Kidney (tissue), 14 donors: ENCODE measurements around the gene EIF4B. TPM values are rescaled to one million over a fixed set of nuclear protein-coding genes. Genes with fewer than 3 reads are reported as not detected.

Experiments used
- DNase-seq, 5 donors: peaks; one replicate each; pipeline ENCODE4 v3.0.0-alpha.2; 2013 to 2020
- FAIRE-seq: peaks from 2 replicates; lab custom pipeline; 2012; peaks lifted over from hg19 to GRCh38; lab: Jason Lieb, UNC
- H3K27ac ChIP-seq, 2 donors: one replicate each; pipeline ENCODE4 v1.7.0; 2013; ENCODE audit warnings: low read depth in 2 of 2, low read length in 2 of 2, inconsistent platforms in 1 of 2
- H3K27me3 ChIP-seq: one replicate; pipeline ENCODE4 v1.7.1; 2013; ENCODE audit warnings: low read length, inconsistent platforms; ENCODE audit not compliant: control insufficient read depth, insufficient read depth
- H3K36me3 ChIP-seq, 3 donors: one replicate each; pipeline versions ENCODE4 v1.7.0 to v1.7.1; 2013; ENCODE audit warnings: low read length in 3 of 3, control low read depth in 1 of 3, inconsistent platforms in 1 of 3; ENCODE audit not compliant: insufficient read depth in 3 of 3, control insufficient read depth in 2 of 3
- H3K4me1 ChIP-seq, 3 donors: one replicate each; pipeline versions ENCODE4 v1.7.0 to v1.7.1; 2013; ENCODE audit warnings: low read length in 3 of 3, inconsistent platforms in 1 of 3, low read depth in 1 of 3; ENCODE audit not compliant: control insufficient read depth in 2 of 3, insufficient read depth in 2 of 3
- H3K4me3 ChIP-seq, 3 donors: one replicate each; pipeline versions ENCODE4 v1.7.0 to v1.8.1; 2013; ENCODE audit warnings: low read length in 3 of 3, control low read depth in 1 of 3, inconsistent platforms in 1 of 3
- H3K9ac ChIP-seq, 3 donors: one replicate each; pipeline versions ENCODE4 v1.7.0 to v1.7.1; 2013; ENCODE audit warnings: low read length in 3 of 3, control low read depth in 1 of 3, inconsistent platforms in 1 of 3
- H3K9me3 ChIP-seq, 3 donors: one replicate each; pipeline versions ENCODE4 v1.7.0 to v1.7.1; 2013; ENCODE audit warnings: low read length in 3 of 3, control low read depth in 1 of 3, inconsistent platforms in 1 of 3; ENCODE audit not compliant: control insufficient read depth in 2 of 3, insufficient read depth in 1 of 3
- intact Hi-C: fragments of 100-400 bp; cut with DNase I; formaldehyde crosslinking; loops from one replicate; pipeline ENCODE4 v1.11.1; 2022
- polyA plus RNA-seq: library from polyadenylated mRNA; stranded (reverse); fragments of 350-450 nt; fragmentation: Illumina TruSeq; extraction: RNeasy Lipid Tissue Mini Kit (QIAGEN cat#74804); gene quantifications from one replicate; pipeline ENCODE4 v1.2.3, GENCODE V29; 2014; ENCODE audit warnings: low read depth, low replicate concordance; ENCODE audit not compliant: insufficient read depth
- total RNA-seq: library from RNA; stranded (reverse); fragmentation: NEBNext Ultra II Directional; extraction: Animal tissue kit (Norgen Biotek cat#: 25700); gene quantifications from one replicate; pipeline ENCODE4 v1.2.1, GENCODE V29; 2021
- TF ChIP-seq, protein P1 (sequence below): IDR thresholded peaks from 3 replicates; pipeline ENCODE4 v1.5.1; 2012; ENCODE audit warnings: mild to moderate bottlenecking, moderate library complexity, borderline replicate concordance; ENCODE audit not compliant: insufficient read depth; ENCODE audit errors: extremely low read depth
- donor health status: control.
- donor health status: control.
- donor health status: control.
- donor health status: control.
- donor health status: control.
- donor health status: DM: yes; HTN: yes; CAD: no.
- donor health status: Normal renal cell carcinoma (clear cell type).

The EIF4B gene
- total and polyA plus RNA-seq, 2 donors from 2014 or later: 114 to 417 TPM

DNA sequence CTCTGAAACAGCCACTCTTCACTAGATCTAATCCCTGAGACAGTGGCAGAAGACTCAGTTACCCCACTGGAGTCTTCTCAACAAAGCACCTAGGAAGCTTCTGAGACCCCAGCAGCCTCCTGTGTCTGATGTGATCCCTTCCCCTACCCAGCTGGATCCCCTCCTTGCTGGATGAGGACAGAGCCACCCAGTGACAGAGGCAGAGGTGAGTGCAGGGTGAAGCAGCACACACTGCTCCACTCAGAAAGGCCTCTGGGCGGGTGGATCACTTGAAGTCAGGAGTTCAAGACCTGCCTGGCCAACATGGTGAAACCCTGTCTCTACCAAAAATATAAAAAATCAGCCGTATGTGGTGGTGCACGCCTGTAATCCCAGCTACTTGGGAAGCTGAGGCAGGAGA, 70.2 kb downstream of the EIF4B start:
- no peaks in the 10 kb centered on the region for H3K9me3 ChIP-seq
- H3K4me1 ChIP-seq: peaks cover 2 to 15% (median 4%) of the 10 kb centered on the region in 3 donors
- no peak for DNase-seq
- no peak overlapping the region for H3K4me3 ChIP-seq
- TF ChIP-seq, protein P1, sequence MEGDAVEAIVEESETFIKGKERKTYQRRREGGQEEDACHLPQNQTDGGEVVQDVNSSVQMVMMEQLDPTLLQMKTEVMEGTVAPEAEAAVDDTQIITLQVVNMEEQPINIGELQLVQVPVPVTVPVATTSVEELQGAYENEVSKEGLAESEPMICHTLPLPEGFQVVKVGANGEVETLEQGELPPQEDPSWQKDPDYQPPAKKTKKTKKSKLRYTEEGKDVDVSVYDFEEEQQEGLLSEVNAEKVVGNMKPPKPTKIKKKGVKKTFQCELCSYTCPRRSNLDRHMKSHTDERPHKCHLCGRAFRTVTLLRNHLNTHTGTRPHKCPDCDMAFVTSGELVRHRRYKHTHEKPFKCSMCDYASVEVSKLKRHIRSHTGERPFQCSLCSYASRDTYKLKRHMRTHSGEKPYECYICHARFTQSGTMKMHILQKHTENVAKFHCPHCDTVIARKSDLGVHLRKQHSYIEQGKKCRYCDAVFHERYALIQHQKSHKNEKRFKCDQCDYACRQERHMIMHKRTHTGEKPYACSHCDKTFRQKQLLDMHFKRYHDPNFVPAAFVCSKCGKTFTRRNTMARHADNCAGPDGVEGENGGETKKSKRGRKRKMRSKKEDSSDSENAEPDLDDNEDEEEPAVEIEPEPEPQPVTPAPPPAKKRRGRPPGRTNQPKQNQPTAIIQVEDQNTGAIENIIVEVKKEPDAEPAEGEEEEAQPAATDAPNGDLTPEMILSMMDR: no peak
- intact Hi-C loops: no loop called here
- FAIRE-seq: no peak
- no peak overlapping the region for H3K9ac ChIP-seq
- no peaks in the 10 kb centered on the region for H3K27me3 ChIP-seq
- H3K36me3 ChIP-seq: peaks cover 0 to 26% (median 18%) of the 10 kb centered on the region in 3 donors
- no peak overlapping the region for H3K27ac ChIP-seq

- Histone ChIP-seq H3K4me3 (no peak overlapping the region), H3K27ac (no peak overlapping the region), H3K9ac (no peak overlapping the region), H3K27me3 (no peaks in the 10 kb centered on the region), H3K36me3 (peaks cover 0 to 26% (median 18%) of the 10 kb centered on the region in 3 donors), H3K4me1 (peaks cover 2 to 14% (median 4%) of the 10 kb centered on the region in 3 donors), H3K9me3 (no peaks in the 10 kb centered on the region)
- intact Hi-C loops: no loop called here
- FAIRE-seq (no peak), DNase-seq (no peak)
- TF ChIP-seq, protein P1: no peak
Observed at GRCh38 chr12:53077030-53077429, 70.8 kb downstream of the EIF4B start.

DNA sequence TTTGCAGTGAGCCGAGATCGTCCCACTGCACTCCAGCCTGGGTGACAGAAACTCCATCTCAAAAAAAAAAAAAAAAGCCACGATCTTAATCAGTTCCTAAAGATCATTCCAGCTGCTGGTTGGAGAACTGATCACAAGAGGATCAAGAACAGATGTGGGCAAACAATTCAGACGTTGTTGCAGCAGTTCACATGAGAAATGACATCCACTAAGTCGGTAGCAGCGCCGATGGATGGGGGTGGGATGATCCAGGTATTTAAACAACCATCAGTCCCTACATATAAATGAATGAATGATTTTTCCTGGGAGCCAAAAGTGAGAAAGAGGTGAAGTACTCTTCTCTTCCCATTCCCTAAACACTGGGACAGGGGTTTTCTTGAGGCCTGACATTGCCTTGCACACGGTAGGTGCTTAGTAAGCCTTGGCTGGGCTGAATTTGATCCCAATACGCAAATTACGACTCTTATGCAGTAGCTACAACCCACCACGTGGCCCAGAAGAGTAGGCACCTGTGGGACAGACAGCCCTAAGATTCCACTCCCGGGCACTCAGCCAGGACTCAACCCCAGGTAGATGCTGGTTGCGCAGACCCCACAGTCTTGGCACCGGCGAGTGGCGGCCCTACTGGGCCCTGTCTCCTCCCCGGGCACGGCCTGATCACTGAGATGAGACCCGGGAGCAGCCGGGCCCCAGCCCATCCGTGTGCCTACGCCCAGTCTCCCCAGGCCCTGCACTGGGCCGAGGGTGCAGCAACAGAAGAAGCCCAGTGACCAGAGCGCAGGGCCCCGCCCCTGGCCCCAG, 72.4 kb downstream of the EIF4B start:
- Histone ChIP-seq H3K4me3 (peak overlapping the region; percentile 40 to 92 (median 85)), H3K9me3 (no peaks in the 10 kb centered on the region), H3K36me3 (peaks cover 0 to 22% (median 18%) of the 10 kb centered on the region in 3 donors), H3K9ac (peak overlapping the region; percentile 9 to 81 (median 63)), H3K27ac (peak overlapping the region; percentile 50 to 92), H3K4me1 (peaks cover 2 to 8% (median 4%) of the 10 kb centered on the region in 3 donors), H3K27me3 (no peaks in the 10 kb centered on the region)
- peak in 4 of 5 donors; percentile 33 to 58 (median 51) for DNase-seq
- intact Hi-C loops: no loop called here
- no peak for FAIRE-seq
- TF ChIP-seq, protein P1: no peak
